GM23338 (cell line): Measurements from ENCODE around the gene RXRA. TPM values are rescaled to one million over a fixed set of nuclear protein-coding genes. Genes with fewer than 3 reads are reported as not detected.

Experiments
- ATAC-seq: fragments of 200-7000 bp; cut with Tn5 transposase; 3 replicates; pipeline ENCODE4 v1.9.1; 2020
- DNase-seq: peaks from one replicate; pipeline ENCODE4 v3.0.0-alpha.2; 2015; ENCODE audit warnings: low spot score
- H2AFZ ChIP-seq: fragments of 200-600 bp; sonication (generic); 2 replicates; pipeline ENCODE4 v1.8.0; 2016; ENCODE audit warnings: antibody characterized with exemption, mild to moderate bottlenecking, moderate library complexity
- H3F3A ChIP-seq: fragments of 200-600 bp; sonication (generic); replicated peaks from 2 replicates; pipeline ENCODE4 v1.8.0; 2017; ENCODE audit warnings: antibody characterized with exemption, mixed run types, low read depth
- H3K27ac ChIP-seq: fragments of 200-600 bp; sonication (generic); 2 replicates; pipeline ENCODE4 v1.6.1; 2016; ENCODE audit warnings: low read depth
- H3K27me3 ChIP-seq: fragments of 200-600 bp; sonication (generic); 2 replicates; pipeline ENCODE4 v1.8.0; 2016; ENCODE audit warnings: mild to moderate bottlenecking, mixed run types, moderate library complexity; ENCODE audit not compliant: insufficient read depth
- H3K36me3 ChIP-seq: fragments of 200-600 bp; sonication (generic); 2 replicates; pipeline ENCODE4 v1.8.0; 2016; ENCODE audit warnings: mild to moderate bottlenecking; ENCODE audit not compliant: insufficient read depth
- H3K4me1 ChIP-seq: fragments of 200-600 bp; sonication (generic); 2 replicates; pipeline ENCODE4 v1.8.0; 2016; ENCODE audit warnings: mild to moderate bottlenecking, moderate library complexity; ENCODE audit not compliant: insufficient read depth
- H3K4me2 ChIP-seq: fragments of 200-600 bp; sonication (generic); 2 replicates; pipeline ENCODE4 v1.7.1; 2017; ENCODE audit warnings: mixed run types
- H3K4me3 ChIP-seq: fragments of 200-600 bp; sonication (generic); 2 replicates; pipeline ENCODE4 v1.6.1; 2016; ENCODE audit warnings: mixed run types
- H3K79me2 ChIP-seq: fragments of 200-600 bp; sonication (generic); replicated peaks from 2 replicates; pipeline ENCODE4 v1.8.0; 2017; ENCODE audit warnings: mild to moderate bottlenecking; ENCODE audit not compliant: insufficient read depth
- H3K9me2 ChIP-seq: fragments of 200-600 bp; sonication (generic); 2 replicates; pipeline ENCODE4 v1.8.0; 2017; ENCODE audit not compliant: insufficient read depth
- H4K20me1 ChIP-seq: fragments of 200-600 bp; sonication (generic); replicated peaks from 2 replicates; pipeline ENCODE4 v1.8.0; 2017; ENCODE audit warnings: mild to moderate bottlenecking; ENCODE audit not compliant: insufficient read depth
- H3K27ac Mint-ChIP-seq: 2 replicates; pipeline ENCODE4 v1.8.0; 2020; ENCODE audit warnings: inconsistent platforms, mild to moderate bottlenecking, moderate library complexity, mixed read lengths
- H3K27me3 Mint-ChIP-seq: 3 replicates; pipeline ENCODE4 v1.8.0; 2022; ENCODE audit warnings: low read depth, mild to moderate bottlenecking, moderate library complexity, mixed read lengths, inconsistent platforms; ENCODE audit not compliant: insufficient read depth, poor library complexity
- H3K36me3 Mint-ChIP-seq: 3 replicates; pipeline ENCODE4 v1.8.0; 2021; ENCODE audit warnings: low read depth, mild to moderate bottlenecking, inconsistent platforms, moderate library complexity, mixed read lengths
- H3K4me1 Mint-ChIP-seq: 3 replicates; pipeline ENCODE4 v1.8.0; 2020; ENCODE audit warnings: mild to moderate bottlenecking, inconsistent platforms, mixed read lengths
- H3K4me3 Mint-ChIP-seq: 3 replicates; pipeline ENCODE4 v1.8.0; 2021; ENCODE audit warnings: moderate library complexity, mild to moderate bottlenecking, inconsistent platforms, mixed read lengths
- H3K9me3 Mint-ChIP-seq: 3 replicates; pipeline ENCODE4 v1.8.0; 2020; ENCODE audit warnings: moderate library complexity, mild to moderate bottlenecking, inconsistent platforms, mixed read lengths
- CREB1 ChIP-seq: fragments of 250-450 bp; sonication (Bioruptor Pico); IDR thresholded peaks from 2 replicates; pipeline ENCODE4 v1.5.0; 2020; ENCODE audit warnings: low read depth, mild to moderate bottlenecking, moderate library complexity
- ETS1 ChIP-seq: IDR thresholded peaks from 2 replicates; pipeline ENCODE4 v1.6.1; 2016; ENCODE audit warnings: antibody characterized with exemption
- EZH2 ChIP-seq: fragments of 200-600 bp; sonication (generic); IDR thresholded peaks from one replicate; pipeline ENCODE4 v1.8.0; 2017; ENCODE audit warnings: antibody characterized with exemption, mild to moderate bottlenecking, low read depth; ENCODE audit not compliant: unreplicated experiment
- EZH2phosphoT487 ChIP-seq: fragments of 200-600 bp; sonication (generic); IDR thresholded peaks from one replicate; pipeline ENCODE4 v1.8.1; 2018; ENCODE audit warnings: antibody characterized with exemption; ENCODE audit not compliant: unreplicated experiment
- JUNB ChIP-seq: IDR thresholded peaks from one replicate; pipeline ENCODE4 v1.6.1; 2016; ENCODE audit warnings: antibody characterized with exemption; ENCODE audit not compliant: unreplicated experiment
- NANOG ChIP-seq: IDR thresholded peaks from 2 replicates; pipeline ENCODE4 v1.6.1; 2016; ENCODE audit warnings: antibody characterized with exemption, borderline replicate concordance
- POLR2AphosphoS5 ChIP-seq: IDR thresholded peaks from 2 replicates; pipeline ENCODE4 v1.6.1; 2016; ENCODE audit warnings: antibody characterized with exemption, low read depth
- STAT1 ChIP-seq: IDR thresholded peaks from one replicate; pipeline ENCODE4 v1.6.1; 2016; ENCODE audit warnings: antibody characterized with exemption; ENCODE audit not compliant: unreplicated experiment
- ZNF114 ChIP-seq: fragments of 250-450 bp; sonication (Bioruptor Pico); IDR thresholded peaks from 2 replicates; pipeline ENCODE4 v1.5.0; 2020; ENCODE audit warnings: mild to moderate bottlenecking, moderate library complexity
- polyA plus RNA-seq: library from polyadenylated mRNA; unstranded; fragments of >200 nt; fragmentation: Nextera tagmentation; extraction: Ambion mirVana; gene quantifications from 2 replicates; pipeline ENCODE4 v1.2.1, GENCODE V29; 2016
- total RNA-seq: library from RNA; depleted of rRNA; stranded (reverse); fragments of >200 nt; shearing (Covaris generic); gene quantifications from 2 replicates; pipeline ENCODE4 v1.2.3, GENCODE V29; 2014
- TF ChIP-seq, protein P1 (sequence below): fragments of 250-450 bp; sonication (Bioruptor Pico); IDR thresholded peaks from 2 replicates; pipeline ENCODE4 v1.5.0; 2020; ENCODE audit warnings: mild to moderate bottlenecking, moderate library complexity
- TF ChIP-seq, protein P2 (sequence below), 2 experiments: fragments of 200-600 bp in 1 of 2; sonication (generic) in 1 of 2; conservative IDR thresholded peaks; 2 replicates each; pipeline versions ENCODE4 v1.5.1 to v1.6.1; 2016 to 2017; ENCODE audit warnings: antibody characterized with exemption in 2 of 2, low read depth in 2 of 2, mild to moderate bottlenecking in 2 of 2, moderate library complexity in 1 of 2

The RXRA gene
- total and polyA plus RNA-seq, 2 experiments from 2014 or later: 4.9 to 17.9 TPM

DNA sequence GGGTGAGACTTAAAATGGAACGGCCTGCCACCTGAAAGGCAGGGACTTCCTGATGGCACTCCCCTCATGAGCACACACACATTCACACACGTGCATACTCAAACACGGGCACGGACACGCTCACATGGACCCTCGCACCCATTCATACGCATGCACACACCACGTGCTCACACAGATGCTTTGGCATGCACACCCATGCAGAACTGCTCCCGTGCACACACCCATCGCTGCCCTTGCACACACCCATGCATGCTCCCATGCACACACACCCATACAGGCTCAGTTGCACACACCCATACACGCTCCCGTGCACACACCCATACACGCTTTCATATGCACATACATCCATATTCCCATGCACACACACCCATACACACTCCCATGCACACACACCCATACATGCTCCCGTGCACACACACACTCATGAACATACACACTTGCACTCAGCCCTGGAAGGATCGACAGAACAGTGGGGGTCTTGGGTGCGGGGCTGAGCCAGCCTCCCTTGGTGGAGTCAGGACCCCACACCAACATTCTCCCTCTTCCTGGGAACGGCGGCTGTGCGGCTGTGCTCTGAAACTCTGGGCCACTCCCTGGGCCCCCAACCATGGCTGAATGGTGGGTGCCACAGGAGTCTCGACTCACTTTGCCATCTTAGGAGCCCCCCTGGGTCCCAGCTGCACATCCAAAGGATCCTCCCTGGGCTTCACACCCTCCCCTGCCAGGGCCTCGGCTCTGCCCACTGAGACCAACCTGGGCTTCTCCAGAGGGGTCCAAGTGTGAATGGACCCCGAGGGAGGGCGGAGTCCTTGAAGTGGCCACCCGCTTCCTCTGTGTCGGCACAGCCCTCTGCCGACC is 115.2 kb downstream of the RXRA start (continued):
- TF ChIP-seq, protein P1, sequence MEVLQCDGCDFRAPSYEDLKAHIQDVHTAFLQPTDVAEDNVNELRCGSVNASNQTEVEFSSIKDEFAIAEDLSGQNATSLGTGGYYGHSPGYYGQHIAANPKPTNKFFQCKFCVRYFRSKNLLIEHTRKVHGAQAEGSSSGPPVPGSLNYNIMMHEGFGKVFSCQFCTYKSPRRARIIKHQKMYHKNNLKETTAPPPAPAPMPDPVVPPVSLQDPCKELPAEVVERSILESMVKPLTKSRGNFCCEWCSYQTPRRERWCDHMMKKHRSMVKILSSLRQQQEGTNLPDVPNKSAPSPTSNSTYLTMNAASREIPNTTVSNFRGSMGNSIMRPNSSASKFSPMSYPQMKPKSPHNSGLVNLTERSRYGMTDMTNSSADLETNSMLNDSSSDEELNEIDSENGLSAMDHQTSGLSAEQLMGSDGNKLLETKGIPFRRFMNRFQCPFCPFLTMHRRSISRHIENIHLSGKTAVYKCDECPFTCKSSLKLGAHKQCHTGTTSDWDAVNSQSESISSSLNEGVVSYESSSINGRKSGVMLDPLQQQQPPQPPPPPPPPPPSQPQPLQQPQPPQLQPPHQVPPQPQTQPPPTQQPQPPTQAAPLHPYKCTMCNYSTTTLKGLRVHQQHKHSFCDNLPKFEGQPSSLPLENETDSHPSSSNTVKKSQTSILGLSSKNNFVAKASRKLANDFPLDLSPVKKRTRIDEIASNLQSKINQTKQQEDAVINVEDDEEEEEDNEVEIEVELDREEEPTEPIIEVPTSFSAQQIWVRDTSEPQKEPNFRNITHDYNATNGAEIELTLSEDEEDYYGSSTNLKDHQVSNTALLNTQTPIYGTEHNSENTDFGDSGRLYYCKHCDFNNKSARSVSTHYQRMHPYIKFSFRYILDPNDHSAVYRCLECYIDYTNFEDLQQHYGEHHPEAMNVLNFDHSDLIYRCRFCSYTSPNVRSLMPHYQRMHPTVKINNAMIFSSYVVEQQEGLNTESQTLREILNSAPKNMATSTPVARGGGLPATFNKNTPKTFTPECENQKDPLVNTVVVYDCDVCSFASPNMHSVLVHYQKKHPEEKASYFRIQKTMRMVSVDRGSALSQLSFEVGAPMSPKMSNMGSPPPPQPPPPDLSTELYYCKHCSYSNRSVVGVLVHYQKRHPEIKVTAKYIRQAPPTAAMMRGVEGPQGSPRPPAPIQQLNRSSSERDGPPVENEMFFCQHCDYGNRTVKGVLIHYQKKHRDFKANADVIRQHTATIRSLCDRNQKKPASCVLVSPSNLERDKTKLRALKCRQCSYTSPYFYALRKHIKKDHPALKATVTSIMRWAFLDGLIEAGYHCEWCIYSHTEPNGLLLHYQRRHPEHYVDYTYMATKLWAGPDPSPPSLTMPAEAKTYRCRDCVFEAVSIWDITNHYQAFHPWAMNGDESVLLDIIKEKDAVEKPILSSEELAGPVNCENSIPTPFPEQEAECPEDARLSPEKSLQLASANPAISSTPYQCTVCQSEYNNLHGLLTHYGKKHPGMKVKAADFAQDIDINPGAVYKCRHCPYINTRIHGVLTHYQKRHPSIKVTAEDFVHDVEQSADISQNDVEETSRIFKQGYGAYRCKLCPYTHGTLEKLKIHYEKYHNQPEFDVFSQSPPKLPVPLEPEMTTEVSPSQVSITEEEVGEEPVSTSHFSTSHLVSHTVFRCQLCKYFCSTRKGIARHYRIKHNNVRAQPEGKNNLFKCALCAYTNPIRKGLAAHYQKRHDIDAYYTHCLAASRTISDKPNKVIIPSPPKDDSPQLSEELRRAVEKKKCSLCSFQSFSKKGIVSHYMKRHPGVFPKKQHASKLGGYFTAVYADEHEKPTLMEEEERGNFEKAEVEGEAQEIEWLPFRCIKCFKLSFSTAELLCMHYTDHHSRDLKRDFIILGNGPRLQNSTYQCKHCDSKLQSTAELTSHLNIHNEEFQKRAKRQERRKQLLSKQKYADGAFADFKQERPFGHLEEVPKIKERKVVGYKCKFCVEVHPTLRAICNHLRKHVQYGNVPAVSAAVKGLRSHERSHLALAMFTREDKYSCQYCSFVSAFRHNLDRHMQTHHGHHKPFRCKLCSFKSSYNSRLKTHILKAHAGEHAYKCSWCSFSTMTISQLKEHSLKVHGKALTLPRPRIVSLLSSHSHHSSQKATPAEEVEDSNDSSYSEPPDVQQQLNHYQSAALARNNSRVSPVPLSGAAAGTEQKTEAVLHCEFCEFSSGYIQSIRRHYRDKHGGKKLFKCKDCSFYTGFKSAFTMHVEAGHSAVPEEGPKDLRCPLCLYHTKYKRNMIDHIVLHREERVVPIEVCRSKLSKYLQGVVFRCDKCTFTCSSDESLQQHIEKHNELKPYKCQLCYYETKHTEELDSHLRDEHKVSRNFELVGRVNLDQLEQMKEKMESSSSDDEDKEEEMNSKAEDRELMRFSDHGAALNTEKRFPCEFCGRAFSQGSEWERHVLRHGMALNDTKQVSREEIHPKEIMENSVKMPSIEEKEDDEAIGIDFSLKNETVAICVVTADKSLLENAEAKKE: no peak
- TF ChIP-seq POLR2AphosphoS5 (no peak; the same call in 1 of the 2 replicates), STAT1 (no peak), ZNF114 (CRISPR knock-in tag) (no peak), CREB1 (CRISPR knock-in tag) (no peak)
- TF ChIP-seq, protein P2, sequence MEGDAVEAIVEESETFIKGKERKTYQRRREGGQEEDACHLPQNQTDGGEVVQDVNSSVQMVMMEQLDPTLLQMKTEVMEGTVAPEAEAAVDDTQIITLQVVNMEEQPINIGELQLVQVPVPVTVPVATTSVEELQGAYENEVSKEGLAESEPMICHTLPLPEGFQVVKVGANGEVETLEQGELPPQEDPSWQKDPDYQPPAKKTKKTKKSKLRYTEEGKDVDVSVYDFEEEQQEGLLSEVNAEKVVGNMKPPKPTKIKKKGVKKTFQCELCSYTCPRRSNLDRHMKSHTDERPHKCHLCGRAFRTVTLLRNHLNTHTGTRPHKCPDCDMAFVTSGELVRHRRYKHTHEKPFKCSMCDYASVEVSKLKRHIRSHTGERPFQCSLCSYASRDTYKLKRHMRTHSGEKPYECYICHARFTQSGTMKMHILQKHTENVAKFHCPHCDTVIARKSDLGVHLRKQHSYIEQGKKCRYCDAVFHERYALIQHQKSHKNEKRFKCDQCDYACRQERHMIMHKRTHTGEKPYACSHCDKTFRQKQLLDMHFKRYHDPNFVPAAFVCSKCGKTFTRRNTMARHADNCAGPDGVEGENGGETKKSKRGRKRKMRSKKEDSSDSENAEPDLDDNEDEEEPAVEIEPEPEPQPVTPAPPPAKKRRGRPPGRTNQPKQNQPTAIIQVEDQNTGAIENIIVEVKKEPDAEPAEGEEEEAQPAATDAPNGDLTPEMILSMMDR (conservative IDR thresholded peaks at IDR 0.05; ENCODE audit: low read depth in 2 of 2): no peak

- H3K4me2 ChIP-seq: no peak overlapping the region
- H3K36me3 Mint-ChIP-seq: no peaks in the 10 kb centered on the region
- TF ChIP-seq EZH2 (no peak), CREB1 (CRISPR knock-in tag) (no peak), JUNB (no peak), STAT1 (no peak), NANOG (no peak), EZH2phosphoT487 (no peak), ETS1 (no peak)
These were observed 115.8 kb downstream of the RXRA start for GRCh38 chr9:134442085-134442474.

More at GRCh38 chr9:134442085-134442474, 115.8 kb downstream of the RXRA start:
- no peak overlapping the region for H3K27ac ChIP-seq
- no peak overlapping the region for H2AFZ ChIP-seq
- no peaks in the 10 kb centered on the region for H3F3A ChIP-seq
- Mint-ChIP-seq H3K4me3 (no peak overlapping the region), H3K27ac (no peak overlapping the region), H3K27me3 (peaks cover 6% of the 10 kb centered on the region), H3K9me3 (peaks cover 18% of the 10 kb centered on the region; the same call in 2 of the 3 replicates), H3K4me1 (no peaks in the 10 kb centered on the region)
- no peaks in the 10 kb centered on the region for H3K9me2 ChIP-seq
- H3K36me3 ChIP-seq: no peaks in the 10 kb centered on the region
- no peaks in the 10 kb centered on the region for H3K4me1 ChIP-seq
- DNase-seq (no peak), ATAC-seq (no peak)
- no peaks in the 10 kb centered on the region for H4K20me1 ChIP-seq
- no peaks in the 10 kb centered on the region for H3K27me3 ChIP-seq
- H3K4me3 ChIP-seq: no peak overlapping the region
- no peaks in the 10 kb centered on the region for H3K79me2 ChIP-seq
